B cell (primary cell): Measurements from ENCODE around the gene TAB3. TPM values are rescaled to one million over a fixed set of nuclear protein-coding genes. Genes with fewer than 3 reads are reported as not detected.

Source experiments
- ATAC-seq: fragments of 200-7000 bp; cut with Tn5 transposase; one replicate; pipeline ENCODE4 v1.10.0; 2021; ENCODE audit warnings: low read depth, mild to moderate bottlenecking, moderate number of reproducible peaks, moderate library complexity
- CTCF ChIA-PET: fragments of 350-600 bp; sonication (Branson Sonifier 250); formaldehyde crosslinking; loops from one replicate; lab custom pipeline; 2021; ENCODE audit warnings: antibody characterized with exemption, inconsistent platforms; lab: Charles Lee
- POLR2A ChIA-PET: fragments of 350-600 bp; sonication (Branson Sonifier 250); formaldehyde crosslinking; loops from one replicate; lab custom pipeline; 2021; ENCODE audit warnings: antibody characterized with exemption; lab: Charles Lee
- DNase-seq: peaks from one replicate; pipeline ENCODE4 v3.0.0; 2013
- H2AFZ ChIP-seq: 2 replicates; pipeline ENCODE4 v1.6.1; 2012; ENCODE audit warnings: mild to moderate bottlenecking, low read depth, low read length; ENCODE audit not compliant: insufficient read depth, poor library complexity, severe bottlenecking
- H3K27ac ChIP-seq, 2 donors: 1 replicate in 1 of 2; 2 replicates in 1 of 2; pipeline ENCODE4 v1.5.1; 2012 to 2013; ENCODE audit warnings: low read length in 2 of 2, mild to moderate bottlenecking in 2 of 2, moderate library complexity in 1 of 2
- H3K27me3 ChIP-seq, 4 experiments: fragments of 200-600 bp in 1 of 4; sonication (generic) in 1 of 4; replicated peaks in 1 of 4; 1 replicate in 2 of 4; 2 replicates in 2 of 4; pipeline versions ENCODE4 v1.6.1 to v1.7.0; 2013 to 2016; ENCODE audit warnings: low read length in 3 of 4, mild to moderate bottlenecking in 2 of 4, mixed read lengths in 1 of 4, moderate library complexity in 1 of 4; ENCODE audit not compliant: insufficient read depth in 4 of 4, control insufficient read depth in 3 of 4; ENCODE audit errors: control extremely low read depth in 1 of 4
- H3K36me3 ChIP-seq, 2 experiments: replicated peaks in 1 of 2; 1 replicate in 1 of 2; 2 replicates in 1 of 2; pipeline versions ENCODE4 v1.6.1 to v1.7.1; 2013; ENCODE audit warnings: low read length in 1 of 2; ENCODE audit not compliant: insufficient read depth in 2 of 2, control insufficient read depth in 1 of 2; ENCODE audit errors: control extremely low read depth in 1 of 2, extremely low read depth in 1 of 2
- H3K4me1 ChIP-seq, 2 donors: fragments of 200-600 bp in 1 of 2; sonication (generic) in 1 of 2; 1 replicate in 1 of 2; 2 replicates in 1 of 2; pipeline versions ENCODE4 v1.5.1 to v1.6.1; 2013 to 2017; ENCODE audit warnings: low read length in 2 of 2; ENCODE audit not compliant: control insufficient read depth in 2 of 2, insufficient read depth in 2 of 2
- H3K4me2 ChIP-seq: replicated peaks from 2 replicates; pipeline ENCODE3; 2012; ENCODE audit warnings: mild to moderate bottlenecking, low read depth, low read length; ENCODE audit not compliant: poor library complexity, severe bottlenecking
- H3K4me3 ChIP-seq, 5 experiments: fragments of 200-600 bp in 1 of 5; sonication (generic) in 1 of 5; 1 replicate in 3 of 5; 2 replicates in 2 of 5; pipeline versions ENCODE4 v1.5.1 to v1.7.0; 2011 to 2016; ENCODE audit warnings: low read length in 4 of 5, mild to moderate bottlenecking in 4 of 5, low read depth in 2 of 5, control low read depth in 1 of 5, moderate library complexity in 1 of 5; ENCODE audit not compliant: insufficient read depth in 1 of 5; ENCODE audit errors: control extremely low read depth in 1 of 5, extremely low read depth in 1 of 5
- H3K79me2 ChIP-seq: fragments of 200-600 bp; sonication (generic); one replicate; pipeline ENCODE4 v1.6.0; 2016; ENCODE audit warnings: low read length; ENCODE audit not compliant: control insufficient read depth, insufficient read depth
- H3K9ac ChIP-seq: fragments of 200-600 bp; sonication (generic); 2 replicates; pipeline ENCODE4 v1.6.1; 2017; ENCODE audit warnings: mild to moderate bottlenecking, low read length, moderate library complexity
- H3K9me3 ChIP-seq, 3 donors: one replicate each; pipeline versions ENCODE4 v1.6.1 to v1.7.1; 2013; ENCODE audit warnings: low read length in 2 of 3; ENCODE audit not compliant: control insufficient read depth in 2 of 3, insufficient read depth in 1 of 3; ENCODE audit errors: control extremely low read depth in 1 of 3
- H4K20me1 ChIP-seq: 2 replicates; pipeline ENCODE4 v1.6.0; 2012; ENCODE audit warnings: mild to moderate bottlenecking, low read length; ENCODE audit not compliant: insufficient read depth, control insufficient read depth, poor library complexity, severe bottlenecking
- H3K27ac Mint-ChIP-seq: one replicate; pipeline ENCODE4 v1.8.0; 2021; ENCODE audit warnings: mixed read lengths
- H3K27me3 Mint-ChIP-seq: one replicate; pipeline ENCODE4 v1.8.0; 2021; ENCODE audit warnings: mixed read lengths
- H3K4me1 Mint-ChIP-seq: one replicate; pipeline ENCODE4 v1.8.0; 2021; ENCODE audit warnings: mixed read lengths
- H3K4me3 Mint-ChIP-seq: one replicate; pipeline ENCODE4 v1.8.0; 2021; ENCODE audit warnings: mixed read lengths
- H3K9me3 Mint-ChIP-seq: one replicate; pipeline ENCODE4 v1.8.0; 2022; ENCODE audit warnings: mixed read lengths; ENCODE audit not compliant: insufficient read depth
- CTCF ChIP-seq: fragments of 200-600 bp; IDR thresholded peaks from one replicate; pipeline ENCODE4 v1.8.0; 2022; ENCODE audit warnings: antibody characterized with exemption, mild to moderate bottlenecking
- EZH2 ChIP-seq: IDR thresholded peaks from 2 replicates; pipeline ENCODE4 v1.6.1; 2012; ENCODE audit warnings: borderline replicate concordance, low read depth, mild to moderate bottlenecking, moderate library complexity, low read length; ENCODE audit not compliant: insufficient read depth, poor library complexity, severe bottlenecking
- WGBS: methylation state at CpG from one replicate; pipeline ENCODE4 v1.1.5; 2013; ENCODE audit warnings: missing lambda C conversion rate; ENCODE audit not compliant: insufficient coverage; 5-methylcytosine and 5-hydroxymethylcytosine counted together
- intact Hi-C: fragments of 100-400 bp; cut with micrococcal nuclease; formaldehyde crosslinking; loops from one replicate; pipeline ENCODE4 v1.10.0; 2022
- polyA plus RNA-seq: library from polyadenylated mRNA; depleted of rRNA; stranded (reverse); fragments of >200 nt; gene quantifications from 2 replicates; pipeline ENCODE4 v1.2.3, GENCODE V29; 2012
- total RNA-seq, 2 donors: library from RNA; stranded (reverse); fragments of 120-200 nt in 1 of 2; gene quantifications; 1 replicate in 1 of 2; 2 replicates in 1 of 2; pipeline versions ENCODE4 v1.2.3 to v1.2.4, GENCODE V29; 2013 to 2022

The TAB3 gene
- total and polyA plus RNA-seq, 2 donors (not counting 1 experiment from before 2014, with no cell fraction given), result 11.4 to 26.5 TPM

DNA sequence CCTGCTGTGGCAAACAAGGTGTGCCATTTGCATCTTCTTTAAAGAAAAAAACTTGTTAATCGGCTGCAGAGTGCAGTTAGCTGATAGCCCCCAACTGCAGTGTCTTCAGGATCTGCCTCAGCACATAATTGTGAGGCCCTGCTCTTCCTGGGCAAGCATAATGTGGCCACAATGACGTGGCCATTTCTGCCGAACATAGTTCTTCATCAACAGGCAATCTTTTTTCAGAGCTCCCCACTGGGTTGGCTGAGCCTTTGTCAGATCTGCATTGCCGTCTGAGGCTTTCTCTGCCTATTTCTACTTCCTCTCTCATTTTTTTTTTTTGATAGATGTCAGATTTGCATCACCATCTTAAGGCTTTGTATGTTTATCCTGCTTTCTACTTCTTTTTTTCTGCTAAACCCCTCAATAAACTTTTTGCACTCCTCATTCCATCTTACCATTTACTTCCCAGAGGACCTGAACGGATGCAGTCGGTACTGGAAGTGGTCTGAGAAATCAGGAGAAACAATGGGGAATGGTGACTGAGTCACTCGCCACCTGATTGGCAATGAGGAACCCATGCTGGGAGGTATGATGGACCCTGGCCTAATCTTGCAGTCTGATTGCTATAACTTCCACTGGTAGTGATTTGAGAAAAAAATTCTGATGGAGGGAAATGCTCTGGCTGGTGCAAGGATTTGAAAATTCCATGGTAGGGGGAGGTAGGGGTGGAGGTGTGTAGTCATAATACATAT lies 21.2 kb upstream of the TAB3 start:
- no peaks in the 10 kb centered on the region for H3K27me3 ChIP-seq
- Mint-ChIP-seq H3K27me3 (no peaks in the 10 kb centered on the region), H3K4me1 (peaks cover 9% of the 10 kb centered on the region), H3K4me3 (no peak overlapping the region), H3K27ac (no peak overlapping the region), H3K9me3 (no peaks in the 10 kb centered on the region)
- no peak overlapping the region for H3K27ac ChIP-seq
- no peaks in the 10 kb centered on the region for H3K36me3 ChIP-seq
- TF ChIP-seq CTCF (no peak), EZH2 (no peak)
- ATAC-seq, result no peak
- POLR2A ChIA-PET, result no interaction called here
- peaks cover 0 to 4% of the 10 kb centered on the region in 2 donors for H3K4me1 ChIP-seq
- peak; percentile 9 for DNase-seq
- no peaks in the 10 kb centered on the region for H4K20me1 ChIP-seq
- H3K79me2 ChIP-seq, result no peaks in the 10 kb centered on the region
- H3K9ac ChIP-seq, result no peak overlapping the region
- intact Hi-C loops, result no loop called here
- CTCF ChIA-PET, result no interaction called here
- no peak overlapping the region for H3K4me2 ChIP-seq
- no peaks in the 10 kb centered on the region for H3K9me3 ChIP-seq
- no peak overlapping the region for H3K4me3 ChIP-seq
- 26% methylated on average over 6 of the region's 7 CpGs for WGBS
- peak overlapping the region; percentile 37 for H2AFZ ChIP-seq

- no peak overlapping the region for H3K4me2 ChIP-seq
- no peak overlapping the region for H3K4me3 ChIP-seq
- intact Hi-C loops, result no loop called here
- H3K4me1 ChIP-seq, result peaks cover 0 to 4% of the 10 kb centered on the region in 2 donors
- no peak overlapping the region for H3K9ac ChIP-seq
- Mint-ChIP-seq H3K9me3 (no peaks in the 10 kb centered on the region), H3K4me3 (no peak overlapping the region), H3K4me1 (peaks cover 9% of the 10 kb centered on the region), H3K27me3 (peaks cover 2% of the 10 kb centered on the region), H3K27ac (no peak overlapping the region)
- ATAC-seq, result no peak
- H2AFZ ChIP-seq, result no peak overlapping the region
- no peaks in the 10 kb centered on the region for H3K36me3 ChIP-seq
- no peaks in the 10 kb centered on the region for H4K20me1 ChIP-seq
- no CpG with 5 or more reads among the region's 1 CpG for WGBS
- POLR2A ChIA-PET, result no interaction called here
- no peaks in the 10 kb centered on the region for H3K79me2 ChIP-seq
- no peaks in the 10 kb centered on the region for H3K9me3 ChIP-seq
- H3K27ac ChIP-seq, result no peak overlapping the region
- no peak for DNase-seq
- H3K27me3 ChIP-seq, result no peaks in the 10 kb centered on the region
- CTCF ChIA-PET, result no interaction called here
- TF ChIP-seq EZH2, result no peak
- no peak for TF ChIP-seq CTCF
These were observed 17.7 kb upstream of the TAB3 start for GRCh38 chrX:30906726-30907125.
